Measurements from ENCODE around the gene QSOX2.
A peak's percentile ranks its signal among the peaks of the same experiment; 100 is the strongest.

Gene QSOX2

DNA sequence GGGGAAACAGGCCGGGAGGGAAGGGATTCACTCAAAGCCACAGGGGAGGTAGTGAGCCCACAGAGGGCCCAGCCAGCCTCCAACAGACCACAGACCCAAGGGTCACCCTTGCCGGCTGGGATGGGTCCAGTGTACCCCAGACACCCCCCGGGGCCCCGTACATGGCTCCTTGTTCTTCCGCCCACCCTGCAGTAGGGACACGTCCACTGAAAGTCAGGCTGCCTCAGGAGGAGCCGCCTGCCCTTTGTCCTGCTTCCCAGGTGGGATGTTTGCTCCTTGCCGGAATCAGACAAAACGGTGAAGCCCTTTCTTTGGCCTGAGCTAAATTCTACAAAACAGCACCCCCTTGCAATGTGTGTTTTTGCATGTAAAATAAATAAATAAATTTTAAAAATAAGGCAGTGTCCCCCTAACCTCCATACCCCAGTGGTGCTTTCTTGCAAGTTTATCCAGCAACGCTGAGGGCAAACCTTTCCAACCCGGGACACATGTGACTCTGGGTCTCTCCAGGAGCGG lies 66.5 kb downstream of the QSOX2 start:
- no peak for DNase-seq (ENCODE audit: low read depth, low spot score)
- no peak overlapping the region for H3K4me3 ChIP-seq (ENCODE audit: low read depth, low read length)
- in situ Hi-C loops (cut with HindIII; ENCODE audit: low sequenced_read_pairs) = no loop called here
- no peak for TF ChIP-seq CTCF (IDR thresholded peaks at IDR 0.05; ENCODE audit: low read depth, low read length)

DNA sequence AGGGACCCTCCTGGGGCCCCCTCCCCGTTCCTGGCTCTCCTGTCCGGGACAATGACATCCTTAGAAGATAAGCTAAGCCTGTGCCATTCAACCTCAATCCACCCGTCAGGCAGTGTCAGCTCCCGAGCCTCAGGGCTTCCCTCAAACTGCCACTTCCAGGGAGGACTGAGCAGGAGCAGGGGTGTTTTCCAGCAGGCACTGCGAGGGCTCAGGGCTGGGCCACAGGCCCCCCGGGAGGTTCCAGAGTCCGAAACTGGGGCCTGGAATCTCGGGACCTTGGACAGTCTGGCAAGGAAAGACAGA lies 66.9 kb downstream of the QSOX2 start:
- no peak for TF ChIP-seq CTCF (IDR thresholded peaks at IDR 0.05; ENCODE audit: low read depth, low read length)
- in situ Hi-C loops (cut with HindIII; ENCODE audit: low sequenced_read_pairs) = no loop called here
- no peak for DNase-seq (ENCODE audit: low read depth, low spot score)
- no peak overlapping the region for H3K4me3 ChIP-seq (ENCODE audit: low read depth, low read length)

GRCh38 chr9:136178061-136178772 lies 67.4 kb downstream of the QSOX2 start:
- no peak for TF ChIP-seq CTCF (IDR thresholded peaks at IDR 0.05; ENCODE audit: low read depth, low read length)
- in situ Hi-C loops (cut with HindIII; ENCODE audit: low sequenced_read_pairs) = no loop called here
- no peak for DNase-seq (ENCODE audit: low read depth, low spot score)

DNA sequence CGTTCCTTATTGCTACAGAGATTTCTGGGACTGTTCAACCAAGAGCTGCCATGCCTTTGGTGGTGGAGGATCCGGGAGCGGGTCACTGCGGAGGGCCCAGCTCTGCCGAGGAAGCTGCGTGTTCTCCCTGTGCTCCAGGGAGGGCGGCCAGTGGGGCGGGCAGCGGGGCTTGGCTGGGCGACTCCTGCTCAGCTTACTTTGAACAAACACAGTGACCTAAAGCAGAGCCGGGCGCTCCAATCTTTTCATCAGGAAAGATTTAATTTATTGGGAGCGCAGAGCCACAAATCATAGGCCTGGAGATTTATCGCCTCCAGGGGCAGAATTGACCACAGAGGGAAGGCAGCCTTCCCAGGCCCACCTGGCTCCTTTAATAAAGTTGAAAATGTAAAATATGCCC lies 68.4 kb downstream of the QSOX2 start:
- H3K4me3 ChIP-seq (ENCODE audit: low read depth, low read length) = no peak overlapping the region
- no peak for DNase-seq (ENCODE audit: low read depth, low spot score)
- no peak for TF ChIP-seq CTCF (IDR thresholded peaks at IDR 0.05; ENCODE audit: low read depth, low read length)
- in situ Hi-C loops (cut with HindIII; ENCODE audit: low sequenced_read_pairs) = no loop called here

More at GRCh38 chr9:136178061-136178772, 67.4 kb downstream of the QSOX2 start:
- H3K4me3 ChIP-seq (ENCODE audit: low read depth, low read length) = no peak overlapping the region

DNA sequence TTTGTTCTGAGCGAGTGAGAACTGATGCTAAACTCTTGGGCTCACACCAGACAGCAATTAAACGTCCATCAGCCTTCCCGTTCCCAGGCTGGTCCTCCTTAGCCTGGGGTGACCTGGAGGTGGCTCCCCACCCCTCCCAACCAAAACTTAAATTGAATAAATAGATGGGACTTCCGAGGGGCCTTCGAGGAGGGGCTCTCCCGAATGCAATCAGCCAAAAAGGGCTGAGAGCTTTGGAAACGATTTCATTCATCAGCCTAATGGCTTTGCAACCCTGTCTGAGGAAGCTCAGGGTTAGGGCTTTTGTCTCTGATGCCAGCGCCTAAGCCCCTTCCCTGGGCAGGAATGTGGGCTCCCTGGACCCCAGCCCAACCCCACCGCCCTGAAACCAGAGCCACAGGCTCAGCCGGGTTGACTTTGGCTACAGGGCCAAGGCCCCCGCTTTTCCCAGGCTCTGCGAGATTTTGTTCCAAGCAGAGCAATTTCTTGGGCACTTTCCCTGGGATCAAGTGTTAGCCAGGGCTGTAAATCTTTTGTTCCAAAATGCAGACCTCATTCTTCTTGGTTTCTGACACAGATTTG lies 69.9 kb downstream of the QSOX2 start:
- no peak for DNase-seq (ENCODE audit: low read depth, low spot score)
- TF ChIP-seq CTCF (IDR thresholded peaks at IDR 0.05; ENCODE audit: low read depth, low read length) = no peak
- in situ Hi-C loops (cut with HindIII; ENCODE audit: low sequenced_read_pairs) = no loop called here
- H3K4me3 ChIP-seq (ENCODE audit: low read depth, low read length) = no peak overlapping the region

DNA sequence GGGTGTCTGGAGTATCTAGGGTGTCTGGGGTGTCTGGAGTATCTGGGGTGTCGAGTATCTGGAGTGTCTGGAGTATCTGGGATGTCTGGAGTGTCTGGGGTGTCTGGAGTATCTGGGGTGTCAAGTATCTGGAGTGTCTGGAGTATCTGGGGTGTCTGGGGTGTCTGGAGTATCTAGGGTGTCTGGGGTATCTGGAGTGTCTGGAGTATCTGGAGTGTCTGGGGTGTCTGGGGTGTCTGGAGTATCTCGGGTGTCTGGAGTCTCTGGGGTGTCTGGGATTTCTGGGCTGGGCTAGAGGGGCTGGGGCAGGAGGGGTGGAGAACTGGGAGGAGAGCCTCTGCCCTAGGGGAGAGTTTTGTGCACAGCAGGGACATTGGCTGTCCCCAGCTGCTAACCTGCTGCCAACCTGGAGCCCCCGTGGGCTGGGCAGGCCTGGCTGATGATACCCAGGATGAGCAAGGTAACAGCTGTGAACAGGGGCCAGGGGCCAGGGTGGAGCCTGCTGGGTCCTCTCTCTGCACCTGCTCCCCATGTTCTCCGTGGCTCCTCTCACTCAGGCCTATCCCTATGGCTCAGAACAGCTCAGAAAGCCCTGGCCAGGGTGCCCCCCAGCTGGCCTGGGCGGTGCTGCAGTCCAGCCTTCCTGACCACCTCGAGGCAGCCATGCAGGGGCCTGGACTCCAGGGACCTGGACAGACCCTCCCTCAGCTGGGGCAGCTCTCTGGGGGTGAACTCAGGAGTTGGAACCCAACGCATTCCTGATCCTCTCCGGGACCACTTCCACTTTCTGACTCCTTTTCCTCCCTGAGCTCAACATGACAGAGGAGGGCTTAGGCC lies 70.6 kb downstream of the QSOX2 start:
- TF ChIP-seq CTCF (IDR thresholded peaks at IDR 0.05; ENCODE audit: low read depth, low read length) = peak; percentile 5
- no peak overlapping the region for H3K4me3 ChIP-seq (ENCODE audit: low read depth, low read length)
- in situ Hi-C loops (cut with HindIII; ENCODE audit: low sequenced_read_pairs) = no loop called here
- no peak for DNase-seq (ENCODE audit: low read depth, low spot score)
